ENCODE data around the gene IL32.
A peak's percentile ranks its signal among the peaks of the same experiment; 100 is the strongest.

Gene IL32

DNA sequence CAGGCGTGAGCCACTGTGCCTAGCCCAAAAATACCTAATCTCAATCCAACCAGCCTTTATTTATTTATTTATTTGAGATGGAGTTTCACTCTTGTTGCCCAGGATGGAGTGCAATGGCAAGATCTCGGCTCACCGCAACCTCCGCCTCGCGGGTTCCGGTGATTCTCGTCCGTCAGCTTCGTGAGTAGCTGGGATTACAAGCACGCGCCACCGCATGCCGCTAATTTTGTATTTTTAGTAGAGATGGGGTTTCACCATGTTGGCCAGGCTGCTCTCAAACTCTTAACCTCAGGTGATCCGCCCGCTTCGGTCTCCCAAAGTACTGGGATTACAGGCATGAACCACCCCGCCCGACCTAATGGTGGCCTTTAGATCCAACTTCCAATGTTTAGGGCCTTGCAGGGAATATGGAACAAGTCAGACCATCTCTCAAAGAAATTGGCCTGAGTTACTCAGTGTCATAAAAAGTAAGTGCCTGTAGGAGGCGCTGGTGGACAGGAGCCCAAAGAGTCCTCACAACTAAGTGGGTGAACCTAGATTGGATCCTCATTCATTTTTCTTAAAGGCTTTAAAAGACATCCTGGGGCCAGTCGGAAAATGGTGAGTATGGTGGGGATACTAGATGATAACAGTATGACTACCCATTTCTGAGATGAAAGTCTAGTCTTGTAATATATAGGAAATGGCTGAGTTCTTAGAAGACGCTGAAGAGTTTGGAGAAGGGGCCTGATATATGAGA is 29.0 kb downstream of the IL32 start:
- peak; percentile 15 for DNase-seq

DNA sequence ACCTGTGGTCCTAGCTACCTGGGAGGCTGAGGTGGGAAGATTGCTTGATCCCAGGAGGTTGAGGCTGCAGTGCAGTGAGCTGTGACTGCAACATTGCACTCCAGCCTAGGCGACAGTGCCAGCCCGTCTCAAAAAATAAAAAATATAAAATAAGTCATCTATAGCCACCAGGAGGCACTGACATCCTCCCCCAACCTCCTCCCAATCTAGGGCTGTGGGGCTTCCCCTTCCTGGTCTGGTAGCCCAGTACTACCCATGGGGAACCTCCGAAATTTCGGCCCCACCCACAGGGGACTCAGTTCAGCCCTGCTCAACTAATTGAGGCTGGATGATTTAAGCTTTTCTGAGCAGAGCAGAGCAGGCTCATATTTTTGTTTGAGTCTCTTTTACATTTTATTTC is 30.4 kb downstream of the IL32 start:
- DNase-seq, result no peak

DNA sequence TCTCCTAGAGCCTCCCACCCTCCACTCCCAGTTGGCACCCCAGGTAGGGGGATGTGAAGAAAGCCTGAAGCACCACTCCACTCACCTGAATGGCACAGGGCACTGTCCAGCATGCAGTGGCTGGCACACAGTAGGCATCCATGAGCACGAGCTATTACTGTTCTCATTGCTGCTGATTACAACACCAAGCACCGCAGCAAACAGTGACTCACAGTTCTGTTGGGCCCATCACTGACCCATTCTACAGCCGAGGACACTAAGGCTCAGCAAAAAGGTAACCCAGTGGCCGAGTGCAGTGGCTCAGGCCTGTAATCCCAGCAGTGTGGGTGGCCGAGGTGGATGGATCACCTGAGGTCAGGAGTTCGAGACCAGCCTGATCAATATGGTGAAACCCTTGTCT is 30.9 kb downstream of the IL32 start:
- no peak for DNase-seq

DNA sequence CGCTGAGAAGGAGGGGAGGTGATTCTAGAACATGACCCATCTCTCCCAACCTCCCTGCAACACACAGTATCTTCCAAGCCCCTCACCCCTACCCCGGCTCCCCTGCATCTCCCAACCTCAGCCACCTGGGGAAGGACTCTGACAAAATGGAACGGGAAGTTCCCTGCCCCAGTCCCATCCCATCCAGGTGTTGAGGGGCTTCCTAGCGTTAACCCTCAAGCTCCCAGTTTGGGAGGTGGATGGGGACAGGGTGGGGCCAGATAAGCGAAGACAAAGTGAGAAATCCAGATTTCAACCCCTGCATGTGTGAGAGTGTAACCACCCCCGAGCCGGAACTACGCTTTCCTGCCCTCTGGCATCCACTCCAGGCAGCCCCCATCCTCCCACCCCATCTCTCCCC is 31.8 kb downstream of the IL32 start:
- no peak for DNase-seq

- DNase-seq, result no peak
Measured at GRCh38 chr16:3098459-3099394, 33.3 kb downstream of the IL32 start, which contains the start of gene ZSCAN10. ZSCAN10 (minus strand) TSS chr16:3099294; CDS start chr16:3092937, 6,357 bp downstream.

- no peak for DNase-seq
Measured at GRCh38 chr16:3099395-3099731, 33.9 kb downstream of the IL32 start.

- no peak for DNase-seq
Measured at GRCh38 chr16:3099732-3100499, 34.5 kb downstream of the IL32 start.

GRCh38 chr16:3101018-3101840 is 35.8 kb downstream of the IL32 start:
- DNase-seq, result no peak

- DNase-seq, result no peak
Measured at GRCh38 chr16:3101841-3102470, 36.5 kb downstream of the IL32 start.

GRCh38 chr16:3106205-3106928 is 40.9 kb downstream of the IL32 start:
- peak; percentile 54 for DNase-seq

DNA sequence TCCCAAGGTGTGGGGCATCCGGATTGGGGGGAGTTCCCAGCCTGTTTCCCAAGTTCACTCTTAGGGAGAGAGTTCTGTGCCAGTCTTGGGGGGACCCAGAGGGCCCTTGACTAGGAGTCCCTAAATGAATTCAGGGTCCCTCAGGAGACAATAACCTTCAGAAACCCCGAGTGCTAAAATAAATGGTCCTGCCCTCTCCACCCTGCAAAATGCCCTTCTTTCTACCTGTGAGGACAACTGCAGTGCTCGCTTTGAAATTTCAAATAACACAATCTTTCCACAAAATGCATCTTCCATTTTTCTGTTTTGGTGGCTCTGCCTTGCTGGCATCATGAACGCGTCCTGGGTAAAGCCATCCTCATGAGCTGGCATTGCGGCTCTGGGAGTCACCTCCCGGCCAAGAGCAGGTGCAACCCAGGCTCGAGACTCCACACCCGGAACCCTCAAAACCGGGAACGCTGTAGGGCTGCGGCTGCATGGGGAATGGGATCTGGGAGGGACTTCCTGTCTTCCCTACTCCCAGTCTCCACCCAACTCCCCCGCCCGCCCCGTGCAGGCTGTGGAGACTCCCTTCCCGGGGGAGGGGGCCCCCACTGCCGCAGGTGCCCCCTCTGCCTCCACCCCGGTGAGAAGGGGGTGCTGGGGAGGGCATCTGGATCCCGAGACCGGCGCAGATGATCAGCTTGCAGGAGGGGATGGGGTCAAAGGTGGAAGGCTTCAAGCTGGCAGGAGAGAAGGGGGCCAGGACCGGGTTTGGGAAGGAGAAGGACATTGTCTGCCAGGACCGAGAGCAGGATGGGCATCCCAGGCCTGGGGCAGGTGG is 46.8 kb downstream of the IL32 start, which contains the start of gene ZNF205:
Gene ZNF205 (plus strand): TSS at position 529 of the 823 bp plus-strand sequence. CDS start 845 bp downstream, outside the sequence.
- DNase-seq, result peak; percentile 52

- DNase-seq, result no peak
Measured at GRCh38 chr16:3112881-3113574, 47.6 kb downstream of the IL32 start.

DNA sequence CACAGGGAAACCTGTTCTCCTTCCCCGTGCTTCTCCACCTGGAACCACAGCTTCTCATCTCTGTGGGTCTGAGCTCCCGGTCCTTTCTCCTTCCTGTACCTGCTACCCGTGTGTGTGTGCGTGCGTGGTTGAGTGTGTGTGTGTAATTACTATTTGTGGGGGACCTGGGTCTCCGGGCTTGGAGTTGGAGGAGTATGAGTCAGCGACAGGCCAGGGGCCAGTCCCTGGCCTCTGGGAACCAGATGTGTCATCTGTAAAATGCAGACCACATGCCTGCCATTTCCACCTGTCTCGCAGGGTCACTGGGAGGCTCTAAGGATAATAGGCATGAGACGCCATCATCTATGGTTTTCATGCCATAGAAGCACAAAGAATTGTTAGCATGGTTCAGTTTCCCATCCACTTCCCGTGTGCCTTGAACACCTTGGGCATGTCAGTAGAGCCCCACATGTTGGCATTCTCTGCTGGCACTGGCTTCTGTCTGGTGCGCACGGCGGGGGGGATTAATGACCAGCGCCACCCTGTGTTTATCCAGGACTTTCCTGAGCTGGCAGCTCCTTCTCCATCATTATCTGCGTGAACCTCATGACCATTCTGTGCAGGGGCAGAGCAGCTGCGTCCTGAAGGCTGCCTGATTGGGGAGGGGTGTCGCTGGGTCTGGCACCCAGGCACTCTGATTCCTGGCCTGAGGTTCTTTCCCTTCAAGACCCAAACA is 48.5 kb downstream of the IL32 start:
- DNase-seq, result no peak

DNA sequence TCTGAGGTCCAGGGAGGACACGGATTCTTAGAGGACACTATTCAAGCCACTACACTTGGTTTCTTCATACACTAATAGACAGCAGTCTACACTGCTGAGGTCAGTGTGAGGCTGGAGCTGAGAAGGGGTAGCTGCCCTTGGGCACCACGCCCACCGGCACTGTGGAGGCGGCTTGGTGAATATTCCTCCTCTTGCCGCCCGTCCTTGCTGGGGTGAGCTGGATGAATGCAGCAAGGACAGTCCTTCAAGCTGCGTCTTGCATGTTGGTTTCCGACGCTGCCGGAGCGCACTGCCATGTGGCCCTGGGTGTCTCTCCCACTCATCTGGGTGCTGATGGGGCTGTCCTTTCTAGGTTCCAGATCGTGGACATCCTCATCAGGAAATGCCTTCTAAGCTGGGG is 49.6 kb downstream of the IL32 start:
- no peak for DNase-seq

GRCh38 chr16:3115561-3115960 is 50.1 kb downstream of the IL32 start:
- no peak for DNase-seq

DNA sequence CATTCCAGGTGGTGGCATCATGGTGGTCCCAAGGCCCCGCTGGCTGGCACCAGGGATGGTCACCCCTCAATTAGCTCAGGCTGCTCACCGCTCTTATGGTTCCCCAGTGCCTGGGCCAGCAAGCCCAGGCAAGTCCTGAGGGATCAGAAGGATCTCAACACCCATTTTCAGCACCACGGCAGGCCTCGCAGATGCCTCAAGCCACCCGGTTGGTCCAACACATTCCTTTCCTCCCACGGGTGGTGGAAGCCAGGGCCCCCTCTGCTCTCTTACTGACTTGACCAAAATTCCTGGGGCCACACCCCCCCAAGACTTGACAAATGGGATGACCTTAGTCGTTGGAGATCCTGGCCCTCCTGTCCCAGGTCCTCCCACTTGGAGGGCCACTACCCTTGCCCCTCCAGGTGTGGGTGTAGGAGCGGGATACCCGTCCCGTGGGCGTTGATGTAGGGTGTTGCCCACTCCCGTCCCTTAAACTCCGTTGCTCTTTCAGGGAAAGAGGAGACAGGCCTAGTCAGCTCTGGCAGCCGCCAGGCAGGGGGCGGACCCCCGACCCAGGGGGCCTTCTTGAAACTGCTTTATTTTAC is 52.9 kb downstream of the IL32 start:
- DNase-seq, result no peak

GRCh38 chr16:3118846-3119245 is 53.4 kb downstream of the IL32 start:
- no peak for DNase-seq

All from NCI-H1694 (cell line).